Gastroesophageal sphincter (tissue), 4 donors: ENCODE data around the gene NCF4. TPM values are rescaled to one million over a fixed set of nuclear protein-coding genes. Genes with fewer than 3 reads are reported as not detected.

ENCODE experiments used
- ATAC-seq: fragments of 150-250 bp; one replicate; pipeline ENCODE4 v1.9.1; 2016; ENCODE audit warnings: mild to moderate bottlenecking, moderate library complexity
- H3K27ac ChIP-seq, 4 donors: fragments of 200-600 bp; sonication (generic) in 3 of 4; 1 replicate in 3 of 4; 2 replicates in 1 of 4; pipeline ENCODE4 v1.5.1; 2016 to 2019
- H3K27me3 ChIP-seq: fragments of 200-600 bp; sonication (generic); one replicate; pipeline ENCODE4 v1.5.1; 2019
- H3K36me3 ChIP-seq, 2 donors: fragments of 200-600 bp; sonication (generic); one replicate each; pipeline ENCODE4 v1.5.1; 2019; ENCODE audit warnings: control low read depth in 1 of 2
- H3K4me1 ChIP-seq, 3 donors: fragments of 200-600 bp; sonication (generic); 1 replicate in 2 of 3; 2 replicates in 1 of 3; pipeline ENCODE4 v1.5.1; 2016 to 2019; ENCODE audit warnings: control low read depth in 2 of 3
- H3K4me3 ChIP-seq, 2 donors: fragments of 200-600 bp; sonication (generic); one replicate each; pipeline ENCODE4 v1.5.1; 2019; ENCODE audit warnings: mild to moderate bottlenecking in 1 of 2, moderate library complexity in 1 of 2
- H3K9me3 ChIP-seq, 3 donors: fragments of 200-600 bp; sonication (generic); one replicate each; pipeline ENCODE4 v1.5.1; 2017 to 2019; ENCODE audit warnings: control low read depth in 2 of 3
- EP300 ChIP-seq: sonication (generic); formaldehyde crosslinking; IDR thresholded peaks from one replicate; pipeline ENCODE4 v1.6.1; 2017; ENCODE audit warnings: antibody characterized with exemption, mild to moderate bottlenecking
- POLR2A ChIP-seq, 2 donors: fragments of 450-650 bp; IDR thresholded peaks; one replicate each; pipeline ENCODE4 v1.6.1; 2017; ENCODE audit warnings: antibody characterized with exemption in 2 of 2, mild to moderate bottlenecking in 2 of 2, moderate library complexity in 1 of 2
- POLR2AphosphoS5 ChIP-seq: sonication (generic); formaldehyde crosslinking; IDR thresholded peaks from one replicate; pipeline ENCODE4 v1.6.1; 2017; ENCODE audit warnings: antibody characterized with exemption
- WGBS, 2 donors: methylation state at CpG; one replicate each; pipeline ENCODE4 v1.1.5; 2018; ENCODE audit warnings: low coverage in 1 of 2; 5-methylcytosine and 5-hydroxymethylcytosine counted together
- total RNA-seq, 4 donors: library from RNA; depleted of rRNA; stranded (reverse); fragments of >200 nt; gene quantifications; one replicate each; pipeline ENCODE4 v1.1.0, GENCODE V29; 2016
- TF ChIP-seq, protein P1 (sequence below), 4 experiments: fragments of 200-600 bp in 2 of 4; fragments of 450-650 bp in 2 of 4; sonication (generic) in 1 of 4; IDR thresholded peaks; one replicate each; pipeline ENCODE4 v1.5.1; 2017 to 2019; ENCODE audit warnings: antibody characterized with exemption in 4 of 4, mild to moderate bottlenecking in 2 of 4, moderate library complexity in 2 of 4

Gene NCF4
- total RNA-seq = 10 to 100 TPM in 2 of 4 donors, 1 to 10 TPM in 2; 5.4 to 20.5 (median 10.6) TPM

DNA sequence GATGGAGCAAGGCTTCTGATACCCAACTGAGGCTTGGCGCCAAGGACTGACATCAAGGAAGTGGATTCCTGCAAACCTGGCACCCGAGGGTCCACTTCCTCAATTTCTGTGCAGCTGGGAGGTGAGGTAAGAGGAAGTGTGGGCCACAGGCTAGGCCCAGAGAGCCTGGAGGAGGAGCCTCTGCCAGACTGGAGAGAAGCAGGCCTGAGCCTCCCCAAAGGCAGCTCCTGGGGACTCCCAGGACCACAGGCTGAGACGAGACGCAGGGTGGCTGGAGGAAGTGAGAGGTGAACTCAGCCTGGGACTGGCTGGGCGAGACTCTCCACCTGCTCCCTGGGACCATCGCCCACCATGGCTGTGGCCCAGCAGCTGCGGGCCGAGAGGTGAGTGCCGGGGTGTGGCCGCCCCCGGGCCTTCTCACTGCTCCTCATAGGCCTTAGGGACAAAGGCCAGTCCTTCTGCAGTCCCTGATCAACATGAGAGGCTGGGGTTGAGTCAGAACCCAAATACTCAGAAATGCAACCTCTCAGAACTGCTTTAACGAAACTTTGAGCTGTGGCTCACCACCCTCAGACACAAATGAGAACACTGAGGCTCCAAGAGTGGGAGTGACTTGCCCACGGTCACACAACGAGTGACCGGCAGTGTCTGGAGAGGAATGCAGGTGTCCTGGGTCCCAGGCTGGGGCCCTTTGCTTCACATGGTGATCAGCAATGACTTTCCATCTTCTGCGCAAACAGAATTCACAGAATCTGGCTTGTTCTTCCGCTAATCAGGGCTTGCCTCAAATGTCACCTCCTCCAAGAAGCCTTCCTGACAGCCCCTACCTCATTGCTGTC lies at the start of gene NCF4:
Gene NCF4, plus strand, starts transcription at position 186 of the 839 bp plus-strand sequence. Its CDS starts 166 bp downstream, at position 352.
- peak within 1 kb of the TSS in 1 of 2 donors; percentile 32 for H3K4me3 ChIP-seq
- peak; percentile 47 for ATAC-seq
- H3K36me3 ChIP-seq = no peaks in the 10 kb centered on the region
- WGBS, 2 donors = 70 to 75% methylated on average over 5 to 8 of the region's 17 CpGs
- peaks cover 19% of the 10 kb centered on the region for H3K27me3 ChIP-seq
- H3K27ac ChIP-seq = peak within 1 kb of the TSS in 3 of 4 donors; percentile 31 to 69 (median 49)
- peaks cover 0 to 7% (median 0%) of the 10 kb centered on the region in 3 donors for H3K4me1 ChIP-seq
- TF ChIP-seq POLR2AphosphoS5 (peak; percentile 9), EP300 (no peak), POLR2A (IDR thresholded peaks at IDR 0.05) (peak; percentile 24 to 43)
- H3K9me3 ChIP-seq = no peaks in the 10 kb centered on the region

DNA sequence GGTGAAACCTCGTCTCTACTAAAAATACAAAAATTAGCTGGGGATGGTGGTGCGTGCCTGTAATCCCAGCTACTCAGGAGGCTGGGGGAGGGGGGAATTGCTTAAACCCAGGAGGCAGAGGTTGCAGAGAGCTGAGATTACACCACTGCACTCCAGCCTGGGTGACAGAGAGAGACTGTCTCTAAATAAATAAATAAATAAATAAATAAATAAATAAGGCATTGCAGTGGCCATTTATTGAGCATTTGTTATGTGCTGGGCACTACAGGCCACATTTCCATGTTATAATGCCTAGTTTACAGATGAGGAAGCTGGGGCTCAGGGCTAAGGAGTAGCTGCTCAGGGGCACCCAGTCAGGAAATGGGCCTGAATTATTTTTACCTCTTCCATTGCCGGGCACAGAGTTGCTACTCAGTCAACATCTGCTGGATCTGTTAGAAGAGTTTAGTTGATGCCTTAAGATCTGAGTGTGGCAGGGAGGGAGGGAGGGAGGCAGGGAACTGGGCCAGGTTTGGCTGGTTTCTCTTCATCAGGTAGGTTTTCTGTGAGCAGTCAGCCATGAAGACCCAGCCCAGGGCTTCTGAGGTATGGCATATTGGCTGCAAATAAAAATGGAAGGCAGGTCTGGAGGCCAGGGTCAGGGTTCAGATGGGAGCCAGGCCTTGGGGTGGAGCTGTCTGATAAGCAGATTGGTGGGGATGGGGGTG lies 49.6 kb upstream of the NCF4 start:
- Histone ChIP-seq H3K9me3 (no peaks in the 10 kb centered on the region), H3K4me3 (no peak overlapping the region), H3K27ac (no peak overlapping the region), H3K4me1 (peaks cover 0 to 2% (median under 1%) of the 10 kb centered on the region in 3 donors), H3K27me3 (peaks cover 71% of the 10 kb centered on the region), H3K36me3 (no peaks in the 10 kb centered on the region)
- 76% methylated on average over 3 of the region's 3 CpGs; no CpG with 5 or more reads in 1 of the 2 donors for WGBS, 2 donors
- no peak for ATAC-seq
- TF ChIP-seq POLR2AphosphoS5 (no peak), POLR2A (IDR thresholded peaks at IDR 0.05) (no peak), EP300 (no peak)
- TF ChIP-seq, protein P1, sequence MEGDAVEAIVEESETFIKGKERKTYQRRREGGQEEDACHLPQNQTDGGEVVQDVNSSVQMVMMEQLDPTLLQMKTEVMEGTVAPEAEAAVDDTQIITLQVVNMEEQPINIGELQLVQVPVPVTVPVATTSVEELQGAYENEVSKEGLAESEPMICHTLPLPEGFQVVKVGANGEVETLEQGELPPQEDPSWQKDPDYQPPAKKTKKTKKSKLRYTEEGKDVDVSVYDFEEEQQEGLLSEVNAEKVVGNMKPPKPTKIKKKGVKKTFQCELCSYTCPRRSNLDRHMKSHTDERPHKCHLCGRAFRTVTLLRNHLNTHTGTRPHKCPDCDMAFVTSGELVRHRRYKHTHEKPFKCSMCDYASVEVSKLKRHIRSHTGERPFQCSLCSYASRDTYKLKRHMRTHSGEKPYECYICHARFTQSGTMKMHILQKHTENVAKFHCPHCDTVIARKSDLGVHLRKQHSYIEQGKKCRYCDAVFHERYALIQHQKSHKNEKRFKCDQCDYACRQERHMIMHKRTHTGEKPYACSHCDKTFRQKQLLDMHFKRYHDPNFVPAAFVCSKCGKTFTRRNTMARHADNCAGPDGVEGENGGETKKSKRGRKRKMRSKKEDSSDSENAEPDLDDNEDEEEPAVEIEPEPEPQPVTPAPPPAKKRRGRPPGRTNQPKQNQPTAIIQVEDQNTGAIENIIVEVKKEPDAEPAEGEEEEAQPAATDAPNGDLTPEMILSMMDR (IDR thresholded peaks at IDR 0.05) = no peak

DNA sequence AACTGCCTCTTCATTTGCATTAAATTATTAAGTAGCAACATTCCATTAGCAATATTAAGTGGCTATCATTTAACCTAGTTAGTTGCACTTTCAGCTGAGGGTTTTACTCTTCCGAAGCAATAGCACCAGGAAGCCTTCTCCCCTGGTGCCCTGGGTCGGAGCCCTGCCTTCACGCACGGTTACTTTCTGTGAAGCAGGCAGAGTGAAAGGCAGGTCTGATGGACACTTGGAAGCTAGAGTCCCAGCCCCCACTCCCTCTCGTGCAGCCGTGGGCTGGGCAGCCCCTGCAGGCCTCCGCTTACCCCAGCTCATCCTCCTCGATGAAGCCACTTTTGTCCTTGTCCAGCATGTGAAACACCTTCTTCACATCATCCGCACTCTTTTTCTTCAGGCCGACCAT lies 46.0 kb upstream of the NCF4 start:
- ATAC-seq = no peak
- no peaks in the 10 kb centered on the region for H3K36me3 ChIP-seq
- peaks cover 0 to 16% (median 12%) of the 10 kb centered on the region in 3 donors for H3K4me1 ChIP-seq
- no peak overlapping the region for H3K27ac ChIP-seq
- H3K27me3 ChIP-seq = peaks cover 92% of the 10 kb centered on the region
- no peak overlapping the region for H3K4me3 ChIP-seq
- TF ChIP-seq EP300 = no peak
- TF ChIP-seq POLR2A (IDR thresholded peaks at IDR 0.05) = no peak
- TF ChIP-seq, protein P1 (IDR thresholded peaks at IDR 0.05) = no peak
- TF ChIP-seq POLR2AphosphoS5 = no peak
- no peaks in the 10 kb centered on the region for H3K9me3 ChIP-seq
- WGBS, 2 donors = 37 to 100% methylated on average over 1 to 8 of the region's 10 CpGs

DNA sequence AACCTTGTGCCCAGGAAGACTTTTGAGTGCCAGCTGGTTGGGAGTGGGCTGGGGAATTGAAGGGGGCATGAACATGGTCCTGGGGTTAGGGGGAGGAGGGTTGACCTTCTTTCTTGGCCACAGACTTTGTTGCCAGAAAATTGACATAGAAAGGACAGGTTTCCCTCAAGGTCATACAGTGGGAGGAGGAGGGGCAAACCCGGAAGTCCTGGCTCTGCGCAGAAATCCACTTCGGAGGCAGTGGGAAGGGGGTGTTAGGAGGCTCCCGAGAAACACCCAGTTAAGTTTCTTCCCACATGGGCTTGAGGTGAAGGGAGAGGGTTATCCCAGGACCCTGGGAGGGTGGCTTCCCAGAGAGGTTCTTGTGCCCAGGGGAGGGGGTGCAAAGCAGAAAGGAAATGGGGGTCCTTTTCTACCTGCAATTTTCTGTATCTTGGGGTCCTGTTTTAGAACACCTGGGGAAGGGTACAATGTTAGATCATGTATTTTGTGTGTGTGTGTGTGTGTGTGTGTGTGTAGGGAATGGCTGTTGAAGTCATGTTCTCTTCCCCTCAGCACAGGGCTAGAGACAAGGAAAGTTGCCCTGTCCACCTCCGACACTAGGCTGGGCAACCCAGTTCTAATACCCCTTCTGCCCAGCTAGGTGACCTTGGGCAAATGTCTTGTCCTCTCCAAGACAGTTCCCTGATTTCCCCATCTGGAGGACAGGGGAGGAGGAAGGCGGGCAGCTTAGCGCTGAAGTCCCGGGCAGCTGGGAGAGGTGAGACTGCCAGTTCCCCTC lies 45.1 kb upstream of the NCF4 start:
- peaks cover 0 to 16% (median 12%) of the 10 kb centered on the region in 3 donors for H3K4me1 ChIP-seq
- peaks cover 95% of the 10 kb centered on the region for H3K27me3 ChIP-seq
- H3K4me3 ChIP-seq = no peak overlapping the region
- TF ChIP-seq EP300 (no peak), POLR2AphosphoS5 (no peak), POLR2A (IDR thresholded peaks at IDR 0.05) (no peak)
- TF ChIP-seq, protein P1 (IDR thresholded peaks at IDR 0.05) = no peak
- no peak overlapping the region for H3K27ac ChIP-seq
- H3K9me3 ChIP-seq = no peaks in the 10 kb centered on the region
- ATAC-seq = no peak
- no peaks in the 10 kb centered on the region for H3K36me3 ChIP-seq
- 30 to 80% methylated on average over 2 to 4 of the region's 8 CpGs for WGBS, 2 donors

DNA sequence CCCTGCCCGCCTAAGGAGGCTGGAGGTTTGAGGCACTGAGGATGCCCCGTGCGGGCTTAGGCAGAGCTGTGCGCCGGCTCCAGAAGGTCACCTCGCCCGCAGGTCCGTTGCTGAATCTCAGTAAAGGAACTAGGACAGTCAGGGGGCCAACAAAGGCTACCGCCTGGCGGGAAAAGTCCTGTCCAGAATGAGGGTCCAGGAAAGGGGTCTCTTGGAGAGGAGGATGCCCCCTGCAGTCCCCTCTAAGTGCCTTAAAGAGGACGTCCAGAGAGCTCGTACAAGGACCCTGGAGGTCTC lies 44.5 kb upstream of the NCF4 start:
- Histone ChIP-seq H3K9me3 (no peaks in the 10 kb centered on the region), H3K4me3 (peak overlapping the region in 1 of 2 donors; percentile 41), H3K36me3 (no peaks in the 10 kb centered on the region), H3K27ac (no peak overlapping the region), H3K27me3 (peaks cover 95% of the 10 kb centered on the region), H3K4me1 (peaks cover 0 to 16% (median 12%) of the 10 kb centered on the region in 3 donors)
- no peak for ATAC-seq
- 20% methylated on average over 2 of the region's 12 CpGs; no CpG with 5 or more reads in 1 of the 2 donors for WGBS, 2 donors
- no peak for TF ChIP-seq EP300
- TF ChIP-seq, protein P1 (IDR thresholded peaks at IDR 0.05) = no peak
- no peak for TF ChIP-seq POLR2AphosphoS5
- TF ChIP-seq POLR2A (IDR thresholded peaks at IDR 0.05) = no peak
